K562 (cell line): ENCODE data around the gene ST3GAL5. TPM values are rescaled to one million over a fixed set of nuclear protein-coding genes. Genes with fewer than 3 reads are reported as not detected.

Experiments used
- CEBPG ChIP-seq, 3 experiments: fragments of 200-800 bp in 1 of 3; sonication (Bioruptor generic) in 1 of 3; sonication (generic) in 1 of 3; formaldehyde crosslinking in 1 of 3; IDR thresholded peaks in 2 of 3; conservative IDR thresholded peaks in 1 of 3; 2 replicates each; pipeline versions ENCODE4 v1.6.1 to v1.8.0; 2016 to 2022; ENCODE audit warnings: missing compliant biosample characterization in 2 of 3, missing genetic modification characterization in 2 of 3, mild to moderate bottlenecking in 1 of 3, missing genetic modification reagents in 1 of 3
- COPS2 ChIP-seq: fragments of 450-650 bp; conservative IDR thresholded peaks from 2 replicates; pipeline ENCODE4 v1.6.1; 2016; ENCODE audit warnings: mild to moderate bottlenecking, moderate library complexity
- CTBP1 ChIP-seq: fragments of 450-650 bp; IDR thresholded peaks from 2 replicates; pipeline ENCODE4 v1.6.1; 2016; ENCODE audit warnings: borderline replicate concordance
- ELF4 ChIP-seq: fragments of 450-650 bp; formaldehyde crosslinking; IDR thresholded peaks from 2 replicates; pipeline ENCODE4 v1.4.0; 2022; ENCODE audit warnings: missing genetic modification characterization
- ETV6 ChIP-seq, 3 experiments: fragments of 150-350 bp in 1 of 3; sonication (generic) in 1 of 3; formaldehyde crosslinking in 1 of 3; IDR thresholded peaks; 2 replicates each; pipeline versions ENCODE4 v1.6.1 to v1.8.0; 2014 to 2022; ENCODE audit warnings: borderline replicate concordance in 2 of 3, low read depth in 2 of 3, antibody characterized with exemption in 1 of 3, low read length in 1 of 3, mild to moderate bottlenecking in 1 of 3, missing genetic modification reagents in 1 of 3
- NCOA1 ChIP-seq: fragments of 450-650 bp; IDR thresholded peaks from 2 replicates; pipeline ENCODE4 v1.6.1; 2016; ENCODE audit warnings: low read depth
- NCOA2 ChIP-seq, 2 experiments: fragments of 450-650 bp; IDR thresholded peaks; 2 replicates each; pipeline ENCODE4 v1.6.1; 2018; ENCODE audit warnings: mild to moderate bottlenecking in 2 of 2, moderate library complexity in 1 of 2; ENCODE audit not compliant: partially characterized antibody in 2 of 2
- NCOA4 ChIP-seq: fragments of 450-650 bp; IDR thresholded peaks from 2 replicates; pipeline ENCODE4 v1.6.1; 2018; ENCODE audit warnings: mild to moderate bottlenecking; ENCODE audit not compliant: partially characterized antibody
- NCOA6 ChIP-seq: fragments of 450-650 bp; IDR thresholded peaks from 2 replicates; pipeline ENCODE4 v1.6.1; 2017; ENCODE audit warnings: mild to moderate bottlenecking
- OTX1 ChIP-seq: fragments of 450-650 bp; formaldehyde crosslinking; IDR thresholded peaks from 2 replicates; pipeline ENCODE4 v1.4.0; 2022; ENCODE audit warnings: mild to moderate bottlenecking
- STAT5A ChIP-seq: IDR thresholded peaks from 2 replicates; pipeline ENCODE4 v1.6.1; 2012; ENCODE audit warnings: low read length, inconsistent platforms, borderline replicate concordance
- ZBED1 ChIP-seq: IDR thresholded peaks from 2 replicates; pipeline ENCODE4 v1.6.1; 2014
- ZFPM2 ChIP-seq: fragments of 250-450 bp; sonication (Bioruptor Pico); IDR thresholded peaks from 2 replicates; pipeline ENCODE4 v1.5.1; 2022; ENCODE audit warnings: mild to moderate bottlenecking
- ZNF217 ChIP-seq: sonication (generic); formaldehyde crosslinking; IDR thresholded peaks from 2 replicates; pipeline ENCODE4 v1.8.0; 2022; ENCODE audit warnings: mild to moderate bottlenecking, missing genetic modification reagents
- ZNF668 ChIP-seq: fragments of 250-450 bp; sonication (Bioruptor Pico); IDR thresholded peaks from 2 replicates; pipeline ENCODE4 v1.8.0; 2022; ENCODE audit warnings: mild to moderate bottlenecking, inconsistent platforms
- ZNF830 ChIP-seq: fragments of 250-450 bp; sonication (Bioruptor Pico); IDR thresholded peaks from 2 replicates; pipeline ENCODE4 v1.5.0; 2021; ENCODE audit warnings: mild to moderate bottlenecking
- polyA plus RNA-seq, 8 experiments: library from polyadenylated mRNA; depleted of rRNA in 4 of 8; stranded (reverse) in 5 of 8; unstranded in 3 of 8; fragments of >200 nt; fragmentation: Nextera tagmentation in 2 of 8; fragmentation: Illumina TruSeq in 1 of 8; extraction: Ambion mirVana in 2 of 8; extraction: Trizol in 1 of 8; gene quantifications; 2 replicates each; pipeline versions ENCODE4 v1.2.1 to v1.2.3, GENCODE V29; 2011 to 2014; ENCODE audit warnings: inconsistent platforms in 1 of 8, missing spikeins in 1 of 8
- total RNA-seq, 7 experiments: library from RNA; depleted of rRNA in 6 of 7; stranded (reverse); fragments of >200 nt in 6 of 7; fragmentation: Illumina TruSeq in 2 of 7; extraction: Trizol in 2 of 7; gene quantifications; 2 replicates each; pipeline versions ENCODE4 v1.2.1 to v1.2.3, GENCODE V29; 2011 to 2021; ENCODE audit warnings: low replicate concordance in 1 of 7
- TF ChIP-seq, protein P1 (sequence below): fragments of 250-450 bp; sonication (Bioruptor Pico); IDR thresholded peaks from 2 replicates; pipeline ENCODE4 v1.4.0; 2020; ENCODE audit warnings: mild to moderate bottlenecking, moderate library complexity
- TF ChIP-seq, protein P2 (sequence below): fragments of 450-650 bp; IDR thresholded peaks from 2 replicates; pipeline ENCODE4 v1.6.1; 2017; ENCODE audit warnings: antibody characterized with exemption
- TF ChIP-seq, protein P3 (sequence below): fragments of 250-450 bp; sonication (Bioruptor Pico); IDR thresholded peaks from 2 replicates; pipeline ENCODE4 v1.5.0; 2020; ENCODE audit warnings: mild to moderate bottlenecking
- TF ChIP-seq, protein P4 (sequence below): fragments of 250-450 bp; sonication (Bioruptor Pico); IDR thresholded peaks from 2 replicates; pipeline ENCODE4 v1.5.0; 2021

Gene ST3GAL5
- total and polyA plus RNA-seq, 9 of the 15 experiments (the other 6 are each of a cell fraction or from before 2014, with no cell fraction given) = 1.6 to 10.0 (median 4.2) TPM

DNA sequence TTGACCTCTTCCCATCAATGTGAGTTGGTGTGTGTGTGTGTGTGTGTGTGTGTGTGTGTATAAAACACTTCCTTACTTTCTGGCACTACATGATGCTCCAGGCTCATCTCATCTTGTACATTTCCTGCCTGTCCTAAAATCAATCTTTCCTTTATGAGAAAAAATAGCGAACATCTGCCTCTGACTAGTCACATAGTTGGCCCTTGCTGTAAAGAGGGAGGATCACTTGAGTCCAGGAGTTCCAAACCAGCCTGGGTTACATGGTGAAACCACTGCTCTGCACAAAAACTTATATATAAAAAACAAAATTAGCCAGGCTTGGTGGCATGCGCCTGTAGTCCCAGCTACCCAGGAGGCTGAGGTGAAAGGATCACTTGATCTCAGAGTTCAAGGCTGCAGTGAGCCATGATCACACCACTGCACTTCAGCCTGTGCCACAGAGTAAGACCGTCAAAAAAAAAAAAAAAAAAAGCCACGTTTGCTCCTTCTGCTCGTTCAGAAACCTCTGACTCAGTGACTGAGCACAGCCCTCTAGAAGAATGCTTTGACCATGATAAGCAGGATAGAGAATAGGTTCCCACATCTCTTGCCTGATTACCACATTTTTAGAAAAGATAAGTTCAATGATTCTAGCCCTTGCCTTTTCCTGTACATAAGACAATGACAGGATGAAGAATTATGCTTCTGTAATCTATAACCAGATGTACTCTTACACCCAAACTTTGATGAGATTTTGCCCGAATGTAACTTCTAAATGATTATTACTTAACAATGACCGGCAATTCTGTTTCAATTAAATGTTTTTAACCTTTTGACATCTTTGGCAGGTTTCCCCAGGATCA lies 45.2 kb upstream of the ST3GAL5 start (continued):
- TF ChIP-seq, protein P1, sequence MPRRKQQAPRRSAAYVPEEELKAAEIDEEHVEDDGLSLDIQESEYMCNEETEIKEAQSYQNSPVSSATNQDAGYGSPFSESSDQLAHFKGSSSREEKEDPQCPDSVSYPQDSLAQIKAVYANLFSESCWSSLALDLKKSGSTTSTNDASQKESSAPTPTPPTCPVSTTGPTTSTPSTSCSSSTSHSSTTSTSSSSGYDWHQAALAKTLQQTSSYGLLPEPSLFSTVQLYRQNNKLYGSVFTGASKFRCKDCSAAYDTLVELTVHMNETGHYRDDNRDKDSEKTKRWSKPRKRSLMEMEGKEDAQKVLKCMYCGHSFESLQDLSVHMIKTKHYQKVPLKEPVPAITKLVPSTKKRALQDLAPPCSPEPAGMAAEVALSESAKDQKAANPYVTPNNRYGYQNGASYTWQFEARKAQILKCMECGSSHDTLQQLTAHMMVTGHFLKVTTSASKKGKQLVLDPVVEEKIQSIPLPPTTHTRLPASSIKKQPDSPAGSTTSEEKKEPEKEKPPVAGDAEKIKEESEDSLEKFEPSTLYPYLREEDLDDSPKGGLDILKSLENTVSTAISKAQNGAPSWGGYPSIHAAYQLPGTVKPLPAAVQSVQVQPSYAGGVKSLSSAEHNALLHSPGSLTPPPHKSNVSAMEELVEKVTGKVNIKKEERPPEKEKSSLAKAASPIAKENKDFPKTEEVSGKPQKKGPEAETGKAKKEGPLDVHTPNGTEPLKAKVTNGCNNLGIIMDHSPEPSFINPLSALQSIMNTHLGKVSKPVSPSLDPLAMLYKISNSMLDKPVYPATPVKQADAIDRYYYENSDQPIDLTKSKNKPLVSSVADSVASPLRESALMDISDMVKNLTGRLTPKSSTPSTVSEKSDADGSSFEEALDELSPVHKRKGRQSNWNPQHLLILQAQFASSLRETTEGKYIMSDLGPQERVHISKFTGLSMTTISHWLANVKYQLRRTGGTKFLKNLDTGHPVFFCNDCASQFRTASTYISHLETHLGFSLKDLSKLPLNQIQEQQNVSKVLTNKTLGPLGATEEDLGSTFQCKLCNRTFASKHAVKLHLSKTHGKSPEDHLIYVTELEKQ (CRISPR knock-in tag) = no peak
- TF ChIP-seq NCOA6 (no peak), STAT5A (peak; percentile 95), NCOA4 (peak; percentile 25), OTX1 (CRISPR knock-in tag) (no peak), ZNF668 (CRISPR knock-in tag) (no peak), NCOA1 (peak; percentile 82), CEBPG (CRISPR knock-in tag; IDR thresholded peaks at IDR 0.05) (no peak), CEBPG (tag; conservative IDR thresholded peaks at IDR 0.05 in 1 of 2, IDR thresholded peaks at IDR 0.05 in 1 of 2) (peak in 1 of 2 experiments; percentile 65; a peak in 2 of 4 replicates), NCOA2 (IDR thresholded peaks at IDR 0.05; ENCODE audit: partially characterized antibody in 2 of 2) (peak; percentile 74 to 79), ETV6 (IDR thresholded peaks at IDR 0.05; ENCODE audit: borderline replicate concordance in 1 of 2, low read depth in 2 of 2, low read length in 1 of 2) (no peak), ETV6 (CRISPR knock-in tag; IDR thresholded peaks at IDR 0.05; ENCODE audit: borderline replicate concordance) (no peak), ELF4 (CRISPR knock-in tag) (no peak), COPS2 (no peak), ZBED1 (peak; percentile 71; the same call in 1 of the 2 replicates), ZNF830 (CRISPR knock-in tag) (no peak), ZNF217 (no peak), ZFPM2 (no peak), CTBP1 (peak; percentile 55; the same call in 1 of the 2 replicates)
- TF ChIP-seq, protein P2, sequence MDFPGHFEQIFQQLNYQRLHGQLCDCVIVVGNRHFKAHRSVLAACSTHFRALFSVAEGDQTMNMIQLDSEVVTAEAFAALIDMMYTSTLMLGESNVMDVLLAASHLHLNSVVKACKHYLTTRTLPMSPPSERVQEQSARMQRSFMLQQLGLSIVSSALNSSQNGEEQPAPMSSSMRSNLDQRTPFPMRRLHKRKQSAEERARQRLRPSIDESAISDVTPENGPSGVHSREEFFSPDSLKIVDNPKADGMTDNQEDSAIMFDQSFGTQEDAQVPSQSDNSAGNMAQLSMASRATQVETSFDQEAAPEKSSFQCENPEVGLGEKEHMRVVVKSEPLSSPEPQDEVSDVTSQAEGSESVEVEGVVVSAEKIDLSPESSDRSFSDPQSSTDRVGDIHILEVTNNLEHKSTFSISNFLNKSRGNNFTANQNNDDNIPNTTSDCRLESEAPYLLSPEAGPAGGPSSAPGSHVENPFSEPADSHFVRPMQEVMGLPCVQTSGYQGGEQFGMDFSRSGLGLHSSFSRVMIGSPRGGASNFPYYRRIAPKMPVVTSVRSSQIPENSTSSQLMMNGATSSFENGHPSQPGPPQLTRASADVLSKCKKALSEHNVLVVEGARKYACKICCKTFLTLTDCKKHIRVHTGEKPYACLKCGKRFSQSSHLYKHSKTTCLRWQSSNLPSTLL = peak; percentile 31; the same call in 1 of the 2 replicates
- TF ChIP-seq, protein P3, sequence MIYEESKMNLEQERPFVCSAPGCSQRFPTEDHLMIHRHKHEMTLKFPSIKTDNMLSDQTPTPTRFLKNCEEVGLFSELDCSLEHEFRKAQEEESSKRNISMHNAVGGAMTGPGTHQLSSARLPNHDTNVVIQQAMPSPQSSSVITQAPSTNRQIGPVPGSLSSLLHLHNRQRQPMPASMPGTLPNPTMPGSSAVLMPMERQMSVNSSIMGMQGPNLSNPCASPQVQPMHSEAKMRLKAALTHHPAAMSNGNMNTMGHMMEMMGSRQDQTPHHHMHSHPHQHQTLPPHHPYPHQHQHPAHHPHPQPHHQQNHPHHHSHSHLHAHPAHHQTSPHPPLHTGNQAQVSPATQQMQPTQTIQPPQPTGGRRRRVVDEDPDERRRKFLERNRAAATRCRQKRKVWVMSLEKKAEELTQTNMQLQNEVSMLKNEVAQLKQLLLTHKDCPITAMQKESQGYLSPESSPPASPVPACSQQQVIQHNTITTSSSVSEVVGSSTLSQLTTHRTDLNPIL (CRISPR knock-in tag) = no peak
- TF ChIP-seq, protein P4, sequence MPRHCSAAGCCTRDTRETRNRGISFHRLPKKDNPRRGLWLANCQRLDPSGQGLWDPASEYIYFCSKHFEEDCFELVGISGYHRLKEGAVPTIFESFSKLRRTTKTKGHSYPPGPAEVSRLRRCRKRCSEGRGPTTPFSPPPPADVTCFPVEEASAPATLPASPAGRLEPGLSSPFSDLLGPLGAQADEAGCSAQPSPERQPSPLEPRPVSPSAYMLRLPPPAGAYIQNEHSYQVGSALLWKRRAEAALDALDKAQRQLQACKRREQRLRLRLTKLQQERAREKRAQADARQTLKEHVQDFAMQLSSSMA = no peak
